DOHH2 (cell line): Measurements from ENCODE around the gene DENND1A.

Experiments
- H3F3A ChIP-seq: fragments of 200-600 bp; sonication (generic), shearing (Covaris generic); 2 replicates; pipeline ENCODE4 v1.6.0; 2016; ENCODE audit warnings: antibody characterized with exemption, mild to moderate bottlenecking; ENCODE audit not compliant: control insufficient read depth, insufficient read depth
- H3K27ac ChIP-seq: fragments of 200-600 bp; sonication (generic); 2 replicates; pipeline ENCODE4 v1.5.1; 2014; ENCODE audit warnings: low read depth, mild to moderate bottlenecking, low read length, moderate library complexity
- H3K27me3 ChIP-seq: fragments of 200-600 bp; sonication (generic); 2 replicates; pipeline ENCODE4 v1.6.1; 2014; ENCODE audit warnings: mild to moderate bottlenecking, low read length, mixed read lengths; ENCODE audit not compliant: control insufficient read depth
- H3K36me3 ChIP-seq: fragments of 200-600 bp; sonication (generic); 2 replicates; pipeline ENCODE4 v1.6.1; 2014; ENCODE audit warnings: mild to moderate bottlenecking, low read length, moderate library complexity, mixed read lengths; ENCODE audit not compliant: control insufficient read depth
- H3K4me1 ChIP-seq: fragments of 200-600 bp; sonication (generic); 2 replicates; pipeline ENCODE4 v1.6.1; 2014; ENCODE audit warnings: mild to moderate bottlenecking, low read length, mixed read lengths; ENCODE audit not compliant: control insufficient read depth
- H3K4me2 ChIP-seq: fragments of 200-600 bp; sonication (generic); 2 replicates; pipeline ENCODE4 v1.6.0; 2014; ENCODE audit warnings: mild to moderate bottlenecking, low read length, moderate library complexity
- H3K4me3 ChIP-seq: fragments of 200-600 bp; sonication (generic); 2 replicates; pipeline ENCODE4 v1.5.1; 2014; ENCODE audit warnings: mild to moderate bottlenecking, low read length, mixed read lengths
- H3K79me2 ChIP-seq: fragments of 200-600 bp; sonication (generic); 2 replicates; pipeline ENCODE4 v1.6.1; 2014; ENCODE audit warnings: mild to moderate bottlenecking, low read length, mixed read lengths; ENCODE audit not compliant: control insufficient read depth
- H3K9me2 ChIP-seq: fragments of 200-600 bp; sonication (generic); replicated peaks from 2 replicates; pipeline ENCODE4 v1.6.1; 2014; ENCODE audit warnings: mild to moderate bottlenecking, low read length, mixed read lengths; ENCODE audit not compliant: control insufficient read depth
- H3K9me3 ChIP-seq: fragments of 200-600 bp; sonication (generic); 2 replicates; pipeline ENCODE4 v1.6.1; 2014; ENCODE audit warnings: antibody characterized with exemption, low read length, mixed read lengths; ENCODE audit not compliant: control insufficient read depth, insufficient read depth
- H4K20me1 ChIP-seq: fragments of 200-600 bp; sonication (generic); 2 replicates; pipeline ENCODE4 v1.6.0; 2014; ENCODE audit warnings: low read depth, mild to moderate bottlenecking, antibody characterized with exemption, low read length, moderate library complexity; ENCODE audit not compliant: control insufficient read depth, insufficient read depth
- EZH2phosphoT487 ChIP-seq: fragments of 200-600 bp; sonication (generic); IDR thresholded peaks from 2 replicates; pipeline ENCODE4 v1.6.1; 2017; ENCODE audit warnings: borderline replicate concordance, mild to moderate bottlenecking, antibody characterized with exemption, low read length, moderate library complexity, mixed read lengths
- TF ChIP-seq, protein P1 (sequence below): fragments of 200-600 bp; sonication (generic); IDR thresholded peaks from one replicate; pipeline ENCODE4 v1.5.1; 2014; ENCODE audit warnings: antibody characterized with exemption, mild to moderate bottlenecking, low read depth, low read length; ENCODE audit not compliant: poor library complexity, severe bottlenecking

The DENND1A gene

DNA sequence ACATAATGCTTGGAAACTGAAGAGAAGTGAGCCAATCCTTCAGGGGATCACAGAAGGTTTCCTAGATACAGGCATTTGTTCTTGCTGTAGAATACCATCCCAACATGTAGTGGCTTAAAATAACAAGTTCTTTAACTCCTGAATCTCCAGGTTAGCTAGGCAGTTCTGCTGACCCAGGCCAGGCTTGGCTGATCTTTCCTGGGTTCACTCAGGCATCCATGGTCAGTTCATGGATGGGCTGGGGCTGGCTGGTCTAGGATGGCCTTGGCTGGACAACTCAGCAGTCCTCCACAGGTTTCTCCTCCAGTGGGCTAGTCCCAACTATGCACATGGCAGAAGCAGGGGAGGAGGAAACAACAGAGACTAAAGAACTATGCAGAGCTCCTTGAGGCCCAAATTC, 37.4 kb upstream of the DENND1A start:
- Histone ChIP-seq H3K36me3 (no peaks in the 10 kb centered on the region), H3K27ac (no peak overlapping the region), H3K4me3 (no peak overlapping the region), H3K9me3 (peaks cover 14% of the 10 kb centered on the region; the same call in 1 of the 2 replicates), H3F3A (no peaks in the 10 kb centered on the region), H3K27me3 (peaks cover 2% of the 10 kb centered on the region; the same call in 1 of the 2 replicates), H3K9me2 (no peaks in the 10 kb centered on the region), H3K79me2 (no peaks in the 10 kb centered on the region), H3K4me1 (peaks cover 24% of the 10 kb centered on the region), H4K20me1 (no peaks in the 10 kb centered on the region), H3K4me2 (no peak overlapping the region)
- TF ChIP-seq, protein P1, sequence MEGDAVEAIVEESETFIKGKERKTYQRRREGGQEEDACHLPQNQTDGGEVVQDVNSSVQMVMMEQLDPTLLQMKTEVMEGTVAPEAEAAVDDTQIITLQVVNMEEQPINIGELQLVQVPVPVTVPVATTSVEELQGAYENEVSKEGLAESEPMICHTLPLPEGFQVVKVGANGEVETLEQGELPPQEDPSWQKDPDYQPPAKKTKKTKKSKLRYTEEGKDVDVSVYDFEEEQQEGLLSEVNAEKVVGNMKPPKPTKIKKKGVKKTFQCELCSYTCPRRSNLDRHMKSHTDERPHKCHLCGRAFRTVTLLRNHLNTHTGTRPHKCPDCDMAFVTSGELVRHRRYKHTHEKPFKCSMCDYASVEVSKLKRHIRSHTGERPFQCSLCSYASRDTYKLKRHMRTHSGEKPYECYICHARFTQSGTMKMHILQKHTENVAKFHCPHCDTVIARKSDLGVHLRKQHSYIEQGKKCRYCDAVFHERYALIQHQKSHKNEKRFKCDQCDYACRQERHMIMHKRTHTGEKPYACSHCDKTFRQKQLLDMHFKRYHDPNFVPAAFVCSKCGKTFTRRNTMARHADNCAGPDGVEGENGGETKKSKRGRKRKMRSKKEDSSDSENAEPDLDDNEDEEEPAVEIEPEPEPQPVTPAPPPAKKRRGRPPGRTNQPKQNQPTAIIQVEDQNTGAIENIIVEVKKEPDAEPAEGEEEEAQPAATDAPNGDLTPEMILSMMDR, result no peak
- TF ChIP-seq EZH2phosphoT487, result no peak

DNA sequence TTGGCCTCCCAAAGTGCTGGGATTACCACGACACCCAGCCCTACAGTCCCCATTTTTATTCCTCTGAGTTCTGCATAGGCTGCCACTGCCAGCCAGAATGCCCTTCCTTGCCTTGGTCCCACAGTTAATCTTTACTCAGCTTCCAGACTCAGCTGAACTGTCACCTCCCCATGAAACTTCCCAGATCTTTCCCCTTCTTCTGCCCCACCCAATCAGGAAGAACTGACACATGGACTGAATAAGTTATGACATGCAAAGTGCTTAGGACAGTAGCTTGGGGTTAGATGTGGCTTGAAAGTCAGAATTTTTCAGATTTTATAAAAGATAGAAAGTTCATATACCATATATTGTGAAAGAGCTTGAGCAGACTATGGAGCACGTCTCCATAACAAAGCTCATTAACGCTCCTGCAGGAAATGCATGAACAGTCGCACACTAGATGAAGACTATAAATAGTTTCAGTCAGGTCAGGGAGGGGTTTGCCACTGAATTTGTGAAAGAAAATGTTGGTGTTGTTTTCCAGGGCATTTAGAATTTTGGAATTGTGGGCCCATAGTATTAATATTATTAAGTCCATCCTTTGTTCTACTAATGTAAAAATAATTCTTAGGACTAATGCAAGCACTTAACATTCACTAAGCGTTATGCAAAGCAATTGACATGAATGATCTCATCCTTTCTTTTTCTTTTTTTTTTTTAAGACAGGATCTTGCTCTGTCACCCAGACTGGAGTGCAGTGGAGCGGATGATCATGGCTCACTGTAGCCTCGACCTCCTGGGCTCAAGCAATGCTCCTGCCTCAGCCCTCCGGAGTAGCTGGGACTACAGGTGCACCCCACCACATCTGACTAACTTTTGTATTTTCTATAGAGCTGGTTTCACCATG, 36.1 kb upstream of the DENND1A start:
- Histone ChIP-seq H3K4me3 (peak overlapping the region; percentile 6; the same call in 1 of the 2 replicates), H3K9me2 (no peaks in the 10 kb centered on the region), H3K4me1 (peaks cover 24% of the 10 kb centered on the region), H3K4me2 (peak overlapping the region; percentile 48), H3K27me3 (peaks cover 2% of the 10 kb centered on the region; the same call in 1 of the 2 replicates), H3K79me2 (no peaks in the 10 kb centered on the region), H3K36me3 (no peaks in the 10 kb centered on the region), H3F3A (no peaks in the 10 kb centered on the region), H4K20me1 (no peaks in the 10 kb centered on the region), H3K9me3 (peaks cover 1% of the 10 kb centered on the region; the same call in 1 of the 2 replicates), H3K27ac (peak overlapping the region; percentile 23)
- no peak for TF ChIP-seq EZH2phosphoT487
- TF ChIP-seq, protein P1, result no peak

DNA sequence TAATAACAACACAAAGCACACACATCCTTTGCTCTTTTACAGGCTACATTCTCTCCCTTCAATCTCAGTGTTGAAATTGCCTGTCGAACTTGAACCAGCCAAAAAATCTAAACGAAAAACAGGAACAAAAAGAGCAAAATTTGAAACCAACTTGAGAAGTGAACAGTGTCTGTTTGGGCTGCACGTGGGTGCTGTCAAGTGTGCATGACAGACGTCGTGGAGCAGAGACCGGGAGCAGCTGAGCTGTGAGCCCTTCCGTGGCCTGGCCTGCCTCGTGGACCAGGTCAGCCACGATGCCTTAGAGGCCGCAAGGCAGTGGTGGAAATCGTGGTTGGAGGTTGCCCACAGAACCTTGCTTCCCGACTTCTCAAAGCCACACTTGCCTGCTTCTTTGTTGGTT, 34.8 kb upstream of the DENND1A start:
- 0 out of 2 replicates have a peak overlapping the region, but pooled peaks have one; percentile 4 for H3K4me2 ChIP-seq
- no peak overlapping the region for H3K4me3 ChIP-seq
- H3K9me2 ChIP-seq, result no peaks in the 10 kb centered on the region

More for the DNA sequence above, 34.8 kb upstream of the DENND1A start:
- Histone ChIP-seq H4K20me1 (no peaks in the 10 kb centered on the region), H3K9me3 (no peaks in the 10 kb centered on the region), H3K79me2 (no peaks in the 10 kb centered on the region), H3K4me1 (peaks cover 24% of the 10 kb centered on the region), H3K27me3 (peaks cover 4% of the 10 kb centered on the region), H3F3A (no peaks in the 10 kb centered on the region), H3K27ac (no peak overlapping the region), H3K36me3 (no peaks in the 10 kb centered on the region)
- TF ChIP-seq, protein P1, result no peak
- TF ChIP-seq EZH2phosphoT487, result no peak
